K562 (cell line): Measurements from ENCODE around the gene PHC3. TPM values are rescaled to one million over a fixed set of nuclear protein-coding genes. Genes with fewer than 3 reads are reported as not detected.

Experiments
- CHCHD3 ChIP-seq: fragments of 250-450 bp; sonication (Bioruptor Pico); IDR thresholded peaks from 2 replicates; pipeline ENCODE4 v2.1.2; 2022; ENCODE audit warnings: mild to moderate bottlenecking
- EWSR1 ChIP-seq: fragments of 450-650 bp; IDR thresholded peaks from 2 replicates; pipeline ENCODE4 v1.6.1; 2018; ENCODE audit warnings: borderline replicate concordance, mild to moderate bottlenecking, low read depth, moderate library complexity; ENCODE audit not compliant: partially characterized antibody
- HDAC2 ChIP-seq: fragments of 450-650 bp; IDR thresholded peaks from 2 replicates; pipeline ENCODE4 v1.6.1; 2016; ENCODE audit warnings: mild to moderate bottlenecking
- NCOA1 ChIP-seq: fragments of 450-650 bp; IDR thresholded peaks from 2 replicates; pipeline ENCODE4 v1.6.1; 2016; ENCODE audit warnings: low read depth
- NR4A1 ChIP-seq, 2 experiments: fragments of 250-450 bp in 1 of 2; fragments of 450-650 bp in 1 of 2; sonication (Bioruptor Pico) in 1 of 2; IDR thresholded peaks; 2 replicates each; pipeline versions ENCODE4 v1.4.0 to v1.6.1; 2016 to 2020; ENCODE audit warnings: mild to moderate bottlenecking in 2 of 2, missing compliant biosample characterization in 1 of 2, missing genetic modification characterization in 1 of 2, moderate library complexity in 1 of 2
- RBM15 ChIP-seq: fragments of 200-400 bp; formaldehyde crosslinking; IDR thresholded peaks from 2 replicates; pipeline ENCODE4 v1.6.1; 2018; ENCODE audit warnings: mild to moderate bottlenecking, low read length, moderate library complexity; ENCODE audit not compliant: insufficient read depth
- SFPQ ChIP-seq: fragments of 200-400 bp; formaldehyde crosslinking; IDR thresholded peaks from 2 replicates; pipeline ENCODE4 v1.6.1; 2017; ENCODE audit warnings: mild to moderate bottlenecking, low read depth, low read length, moderate library complexity
- TSC22D4 ChIP-seq: fragments of 450-650 bp; IDR thresholded peaks from 2 replicates; pipeline ENCODE4 v1.6.1; 2016; ENCODE audit warnings: missing genetic modification characterization, missing biosample characterization, control low read depth
- ZBED1 ChIP-seq: IDR thresholded peaks from 2 replicates; pipeline ENCODE4 v1.6.1; 2014
- ZC3H11A ChIP-seq: IDR thresholded peaks from 2 replicates; pipeline ENCODE4 v1.6.1; 2012; ENCODE audit warnings: low read depth, low read length, improper control_type of control experiment
- ZFP1 ChIP-seq: fragments of 450-650 bp; formaldehyde crosslinking; IDR thresholded peaks from 2 replicates; pipeline ENCODE4 v1.4.0; 2020; ENCODE audit warnings: mild to moderate bottlenecking, mixed read lengths
- ZNF324 ChIP-seq: fragments of 250-450 bp; sonication (Bioruptor Pico); IDR thresholded peaks from 2 replicates; pipeline ENCODE4 v1.4.0; 2020; ENCODE audit warnings: mild to moderate bottlenecking
- polyA plus RNA-seq, 8 experiments: library from polyadenylated mRNA; depleted of rRNA in 4 of 8; stranded (reverse) in 5 of 8; unstranded in 3 of 8; fragments of >200 nt; fragmentation: Nextera tagmentation in 2 of 8; fragmentation: Illumina TruSeq in 1 of 8; extraction: Ambion mirVana in 2 of 8; extraction: Trizol in 1 of 8; gene quantifications; 2 replicates each; pipeline versions ENCODE4 v1.2.1 to v1.2.3, GENCODE V29; 2011 to 2014; ENCODE audit warnings: inconsistent platforms in 1 of 8, missing spikeins in 1 of 8
- total RNA-seq, 7 experiments: library from RNA; depleted of rRNA in 6 of 7; stranded (reverse); fragments of >200 nt in 6 of 7; fragmentation: Illumina TruSeq in 2 of 7; extraction: Trizol in 2 of 7; gene quantifications; 2 replicates each; pipeline versions ENCODE4 v1.2.1 to v1.2.3, GENCODE V29; 2011 to 2021; ENCODE audit warnings: low replicate concordance in 1 of 7
- TF ChIP-seq, protein P1 (sequence below): sonication (generic); IDR thresholded peaks from 2 replicates; pipeline ENCODE4 v1.6.1; 2016
- TF ChIP-seq, protein P2 (sequence below), 3 experiments: IDR thresholded peaks in 2 of 3; conservative IDR thresholded peaks in 1 of 3; 2 replicates each; pipeline ENCODE4 v1.5.1; 2011 to 2012; ENCODE audit warnings: low read length in 3 of 3, mild to moderate bottlenecking in 3 of 3, control low read depth in 2 of 3, improper control_type of control experiment in 1 of 3, inconsistent platforms in 1 of 3, low read depth in 1 of 3, mixed read lengths in 1 of 3, moderate library complexity in 1 of 3; ENCODE audit not compliant: insufficient read depth in 2 of 3
- TF ChIP-seq, protein P3 (sequence below): sonication (generic); formaldehyde crosslinking; IDR thresholded peaks from 2 replicates; pipeline ENCODE4 v1.8.0; 2022; ENCODE audit warnings: missing genetic modification reagents, mild to moderate bottlenecking, moderate library complexity, borderline replicate concordance
- TF ChIP-seq, protein P4 (sequence below), 2 experiments: fragments of 450-650 bp; IDR thresholded peaks; 2 replicates each; pipeline ENCODE4 v1.6.1; 2016
- TF ChIP-seq, protein P5 (sequence below): IDR thresholded peaks from 3 replicates; pipeline ENCODE4 v1.6.1; 2011; ENCODE audit warnings: borderline replicate concordance, mild to moderate bottlenecking, moderate library complexity; ENCODE audit not compliant: insufficient read length; ENCODE audit errors: extremely low read depth

The PHC3 gene
- total and polyA plus RNA-seq, 9 of the 15 experiments (the other 6 are each of a cell fraction or from before 2014, with no cell fraction given): 3.1 to 21.6 (median 10.5) TPM

- TF ChIP-seq, protein P1, sequence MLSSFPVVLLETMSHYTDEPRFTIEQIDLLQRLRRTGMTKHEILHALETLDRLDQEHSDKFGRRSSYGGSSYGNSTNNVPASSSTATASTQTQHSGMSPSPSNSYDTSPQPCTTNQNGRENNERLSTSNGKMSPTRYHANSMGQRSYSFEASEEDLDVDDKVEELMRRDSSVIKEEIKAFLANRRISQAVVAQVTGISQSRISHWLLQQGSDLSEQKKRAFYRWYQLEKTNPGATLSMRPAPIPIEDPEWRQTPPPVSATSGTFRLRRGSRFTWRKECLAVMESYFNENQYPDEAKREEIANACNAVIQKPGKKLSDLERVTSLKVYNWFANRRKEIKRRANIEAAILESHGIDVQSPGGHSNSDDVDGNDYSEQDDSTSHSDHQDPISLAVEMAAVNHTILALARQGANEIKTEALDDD: 0 out of 2 replicates have a peak, but pooled peaks have one; percentile 12
- no peak for TF ChIP-seq CHCHD3 (CRISPR knock-in tag)
- no peak for TF ChIP-seq SFPQ
- no peak for TF ChIP-seq ZFP1 (CRISPR knock-in tag)
- TF ChIP-seq RBM15: no peak
- no peak for TF ChIP-seq NR4A1 (CRISPR knock-in tag; IDR thresholded peaks at IDR 0.05)
- no peak for TF ChIP-seq NR4A1 (tag; IDR thresholded peaks at IDR 0.05)
- no peak for TF ChIP-seq HDAC2
- TF ChIP-seq, protein P2, sequence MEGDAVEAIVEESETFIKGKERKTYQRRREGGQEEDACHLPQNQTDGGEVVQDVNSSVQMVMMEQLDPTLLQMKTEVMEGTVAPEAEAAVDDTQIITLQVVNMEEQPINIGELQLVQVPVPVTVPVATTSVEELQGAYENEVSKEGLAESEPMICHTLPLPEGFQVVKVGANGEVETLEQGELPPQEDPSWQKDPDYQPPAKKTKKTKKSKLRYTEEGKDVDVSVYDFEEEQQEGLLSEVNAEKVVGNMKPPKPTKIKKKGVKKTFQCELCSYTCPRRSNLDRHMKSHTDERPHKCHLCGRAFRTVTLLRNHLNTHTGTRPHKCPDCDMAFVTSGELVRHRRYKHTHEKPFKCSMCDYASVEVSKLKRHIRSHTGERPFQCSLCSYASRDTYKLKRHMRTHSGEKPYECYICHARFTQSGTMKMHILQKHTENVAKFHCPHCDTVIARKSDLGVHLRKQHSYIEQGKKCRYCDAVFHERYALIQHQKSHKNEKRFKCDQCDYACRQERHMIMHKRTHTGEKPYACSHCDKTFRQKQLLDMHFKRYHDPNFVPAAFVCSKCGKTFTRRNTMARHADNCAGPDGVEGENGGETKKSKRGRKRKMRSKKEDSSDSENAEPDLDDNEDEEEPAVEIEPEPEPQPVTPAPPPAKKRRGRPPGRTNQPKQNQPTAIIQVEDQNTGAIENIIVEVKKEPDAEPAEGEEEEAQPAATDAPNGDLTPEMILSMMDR (IDR thresholded peaks at IDR 0.05 in 2 of 3, conservative IDR thresholded peaks at IDR 0.05 in 1 of 3; ENCODE audit: insufficient read depth in 2 of 3, low read depth in 1 of 3, low read length in 3 of 3): peak; percentile 34 to 42 (median 36); a peak in 5 of 6 replicates
- TF ChIP-seq ZC3H11A: no peak
- no peak for TF ChIP-seq ZNF324 (CRISPR knock-in tag)
- no peak for TF ChIP-seq ZBED1
- TF ChIP-seq, protein P3, sequence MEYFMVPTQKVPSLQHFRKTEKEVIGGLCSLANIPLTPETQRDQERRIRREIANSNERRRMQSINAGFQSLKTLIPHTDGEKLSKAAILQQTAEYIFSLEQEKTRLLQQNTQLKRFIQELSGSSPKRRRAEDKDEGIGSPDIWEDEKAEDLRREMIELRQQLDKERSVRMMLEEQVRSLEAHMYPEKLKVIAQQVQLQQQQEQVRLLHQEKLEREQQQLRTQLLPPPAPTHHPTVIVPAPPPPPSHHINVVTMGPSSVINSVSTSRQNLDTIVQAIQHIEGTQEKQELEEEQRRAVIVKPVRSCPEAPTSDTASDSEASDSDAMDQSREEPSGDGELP (CRISPR knock-in tag): 0 out of 2 replicates have a peak, but pooled peaks have one; percentile 26
- TF ChIP-seq TSC22D4 (tag): no peak
- TF ChIP-seq, protein P4, sequence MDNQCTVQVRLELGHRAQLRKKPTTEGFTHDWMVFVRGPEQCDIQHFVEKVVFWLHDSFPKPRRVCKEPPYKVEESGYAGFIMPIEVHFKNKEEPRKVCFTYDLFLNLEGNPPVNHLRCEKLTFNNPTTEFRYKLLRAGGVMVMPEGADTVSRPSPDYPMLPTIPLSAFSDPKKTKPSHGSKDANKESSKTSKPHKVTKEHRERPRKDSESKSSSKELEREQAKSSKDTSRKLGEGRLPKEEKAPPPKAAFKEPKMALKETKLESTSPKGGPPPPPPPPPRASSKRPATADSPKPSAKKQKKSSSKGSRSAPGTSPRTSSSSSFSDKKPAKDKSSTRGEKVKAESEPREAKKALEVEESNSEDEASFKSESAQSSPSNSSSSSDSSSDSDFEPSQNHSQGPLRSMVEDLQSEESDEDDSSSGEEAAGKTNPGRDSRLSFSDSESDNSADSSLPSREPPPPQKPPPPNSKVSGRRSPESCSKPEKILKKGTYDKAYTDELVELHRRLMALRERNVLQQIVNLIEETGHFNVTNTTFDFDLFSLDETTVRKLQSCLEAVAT (IDR thresholded peaks at IDR 0.05): no peak
- TF ChIP-seq, protein P5, sequence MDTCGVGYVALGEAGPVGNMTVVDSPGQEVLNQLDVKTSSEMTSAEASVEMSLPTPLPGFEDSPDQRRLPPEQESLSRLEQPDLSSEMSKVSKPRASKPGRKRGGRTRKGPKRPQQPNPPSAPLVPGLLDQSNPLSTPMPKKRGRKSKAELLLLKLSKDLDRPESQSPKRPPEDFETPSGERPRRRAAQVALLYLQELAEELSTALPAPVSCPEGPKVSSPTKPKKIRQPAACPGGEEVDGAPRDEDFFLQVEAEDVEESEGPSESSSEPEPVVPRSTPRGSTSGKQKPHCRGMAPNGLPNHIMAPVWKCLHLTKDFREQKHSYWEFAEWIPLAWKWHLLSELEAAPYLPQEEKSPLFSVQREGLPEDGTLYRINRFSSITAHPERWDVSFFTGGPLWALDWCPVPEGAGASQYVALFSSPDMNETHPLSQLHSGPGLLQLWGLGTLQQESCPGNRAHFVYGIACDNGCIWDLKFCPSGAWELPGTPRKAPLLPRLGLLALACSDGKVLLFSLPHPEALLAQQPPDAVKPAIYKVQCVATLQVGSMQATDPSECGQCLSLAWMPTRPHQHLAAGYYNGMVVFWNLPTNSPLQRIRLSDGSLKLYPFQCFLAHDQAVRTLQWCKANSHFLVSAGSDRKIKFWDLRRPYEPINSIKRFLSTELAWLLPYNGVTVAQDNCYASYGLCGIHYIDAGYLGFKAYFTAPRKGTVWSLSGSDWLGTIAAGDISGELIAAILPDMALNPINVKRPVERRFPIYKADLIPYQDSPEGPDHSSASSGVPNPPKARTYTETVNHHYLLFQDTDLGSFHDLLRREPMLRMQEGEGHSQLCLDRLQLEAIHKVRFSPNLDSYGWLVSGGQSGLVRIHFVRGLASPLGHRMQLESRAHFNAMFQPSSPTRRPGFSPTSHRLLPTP: no peak
- no peak for TF ChIP-seq NCOA1
- TF ChIP-seq EWSR1: no peak
These were observed 102.8 kb downstream of the PHC3 start (continued) for GRCh38 chr3:170078620-170079281.
